WERI-Rb-1 (cell line): ENCODE data around the gene NGEF.

ENCODE experiments used
- DNase-seq: peaks from one replicate; pipeline ENCODE4 v3.0.0-alpha.2; 2020
- H3K27ac ChIP-seq: fragments of 250-450 bp; sonication (Bioruptor Pico); 2 replicates; pipeline ENCODE4 v1.5.1; 2020; ENCODE audit warnings: mild to moderate bottlenecking, moderate library complexity
- H3K27me3 ChIP-seq: fragments of 250-450 bp; sonication (Bioruptor Pico); 2 replicates; pipeline ENCODE4 v1.5.1; 2021; ENCODE audit warnings: mild to moderate bottlenecking, low read depth, moderate library complexity; ENCODE audit not compliant: insufficient read depth, severe bottlenecking
- H3K36me3 ChIP-seq: fragments of 250-450 bp; sonication (Bioruptor Pico); 2 replicates; pipeline ENCODE4 v1.5.1; 2020; ENCODE audit warnings: mild to moderate bottlenecking, moderate library complexity
- H3K4me3 ChIP-seq: 2 replicates; pipeline ENCODE4 v1.5.1; 2011; ENCODE audit warnings: low read depth, mild to moderate bottlenecking, control low read depth, low read length
- H3K9me3 ChIP-seq: fragments of 250-450 bp; sonication (Bioruptor Pico); 2 replicates; pipeline ENCODE4 v1.5.1; 2021; ENCODE audit warnings: mild to moderate bottlenecking, moderate library complexity; ENCODE audit not compliant: severe bottlenecking
- TF ChIP-seq, protein P1 (sequence below): IDR thresholded peaks from 2 replicates; pipeline ENCODE4 v1.5.1; 2011; ENCODE audit warnings: low read depth, mild to moderate bottlenecking, control low read depth, inconsistent platforms, low read length

Gene NGEF

DNA sequence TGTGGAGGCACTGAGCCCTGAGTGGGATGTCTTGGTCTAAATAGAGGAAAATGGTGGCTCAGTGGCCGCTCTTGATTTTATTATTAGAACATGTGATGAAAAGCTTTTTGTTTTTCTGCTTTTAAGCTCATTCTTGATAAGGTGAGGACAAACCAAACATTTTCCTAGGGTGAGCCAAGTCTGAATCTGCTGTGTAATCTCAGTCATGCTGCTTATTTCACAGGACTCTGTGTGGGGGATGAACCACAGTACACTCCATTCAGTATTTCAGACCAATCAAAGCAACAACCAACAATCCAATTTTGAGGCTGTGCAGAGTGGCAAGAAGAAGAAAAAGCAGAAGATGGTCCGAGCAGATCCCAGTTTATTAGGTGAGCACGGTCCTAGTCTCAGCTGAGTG lies 163.0 kb downstream of the NGEF start:
- TF ChIP-seq, protein P1, sequence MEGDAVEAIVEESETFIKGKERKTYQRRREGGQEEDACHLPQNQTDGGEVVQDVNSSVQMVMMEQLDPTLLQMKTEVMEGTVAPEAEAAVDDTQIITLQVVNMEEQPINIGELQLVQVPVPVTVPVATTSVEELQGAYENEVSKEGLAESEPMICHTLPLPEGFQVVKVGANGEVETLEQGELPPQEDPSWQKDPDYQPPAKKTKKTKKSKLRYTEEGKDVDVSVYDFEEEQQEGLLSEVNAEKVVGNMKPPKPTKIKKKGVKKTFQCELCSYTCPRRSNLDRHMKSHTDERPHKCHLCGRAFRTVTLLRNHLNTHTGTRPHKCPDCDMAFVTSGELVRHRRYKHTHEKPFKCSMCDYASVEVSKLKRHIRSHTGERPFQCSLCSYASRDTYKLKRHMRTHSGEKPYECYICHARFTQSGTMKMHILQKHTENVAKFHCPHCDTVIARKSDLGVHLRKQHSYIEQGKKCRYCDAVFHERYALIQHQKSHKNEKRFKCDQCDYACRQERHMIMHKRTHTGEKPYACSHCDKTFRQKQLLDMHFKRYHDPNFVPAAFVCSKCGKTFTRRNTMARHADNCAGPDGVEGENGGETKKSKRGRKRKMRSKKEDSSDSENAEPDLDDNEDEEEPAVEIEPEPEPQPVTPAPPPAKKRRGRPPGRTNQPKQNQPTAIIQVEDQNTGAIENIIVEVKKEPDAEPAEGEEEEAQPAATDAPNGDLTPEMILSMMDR, result no peak
- Histone ChIP-seq H3K27ac (no peak overlapping the region), H3K36me3 (peaks cover 78% of the 10 kb centered on the region), H3K9me3 (no peaks in the 10 kb centered on the region), H3K27me3 (no peaks in the 10 kb centered on the region), H3K4me3 (no peak overlapping the region)
- DNase-seq, result no peak

DNA sequence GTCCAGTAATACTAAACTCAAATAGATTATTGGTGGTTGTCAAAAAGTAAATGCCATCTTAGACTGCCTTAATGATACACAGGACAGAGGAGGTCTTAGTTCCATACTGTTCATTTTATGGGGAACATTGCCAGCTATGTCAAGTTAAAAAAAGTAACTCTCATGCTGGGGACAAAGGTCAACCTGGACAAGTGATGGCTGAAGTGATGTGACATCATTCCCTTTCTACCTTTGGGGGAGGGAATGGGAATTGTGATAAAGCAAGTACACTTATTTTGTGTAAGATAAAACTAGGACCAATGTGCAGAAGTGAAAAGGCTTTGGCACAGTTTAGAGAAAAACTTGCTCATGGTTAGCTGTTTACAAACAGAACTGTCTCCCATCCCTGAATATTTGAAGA lies 167.0 kb downstream of the NGEF start:
- Histone ChIP-seq H3K27me3 (no peaks in the 10 kb centered on the region), H3K9me3 (no peaks in the 10 kb centered on the region), H3K36me3 (peaks cover 85% of the 10 kb centered on the region), H3K27ac (no peak overlapping the region), H3K4me3 (no peak overlapping the region)
- no peak for DNase-seq
- TF ChIP-seq, protein P1, result no peak

DNA sequence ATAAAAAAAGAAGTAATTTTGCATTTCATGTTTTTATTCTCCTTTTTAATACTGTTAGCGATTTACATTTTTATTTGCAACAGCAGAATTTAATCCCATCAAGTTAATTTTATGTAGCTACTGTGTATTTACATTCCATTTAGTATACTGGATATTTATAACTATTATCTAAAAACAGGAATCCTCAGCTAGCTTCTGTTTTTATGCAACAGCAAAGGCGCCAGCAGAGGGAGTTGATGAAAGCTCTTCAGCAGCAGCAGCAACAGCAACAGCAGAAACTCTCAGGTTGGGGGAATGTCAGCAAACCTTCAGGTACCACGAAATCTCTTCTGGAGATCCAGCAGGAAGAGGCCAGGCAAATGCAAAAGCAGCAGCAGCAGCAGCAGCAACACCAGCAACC lies 169.2 kb downstream of the NGEF start:
- Histone ChIP-seq H3K27me3 (no peaks in the 10 kb centered on the region), H3K4me3 (no peak overlapping the region), H3K9me3 (no peaks in the 10 kb centered on the region), H3K27ac (no peak overlapping the region), H3K36me3 (peaks cover 81% of the 10 kb centered on the region)
- no peak for DNase-seq
- TF ChIP-seq, protein P1, result no peak

DNA sequence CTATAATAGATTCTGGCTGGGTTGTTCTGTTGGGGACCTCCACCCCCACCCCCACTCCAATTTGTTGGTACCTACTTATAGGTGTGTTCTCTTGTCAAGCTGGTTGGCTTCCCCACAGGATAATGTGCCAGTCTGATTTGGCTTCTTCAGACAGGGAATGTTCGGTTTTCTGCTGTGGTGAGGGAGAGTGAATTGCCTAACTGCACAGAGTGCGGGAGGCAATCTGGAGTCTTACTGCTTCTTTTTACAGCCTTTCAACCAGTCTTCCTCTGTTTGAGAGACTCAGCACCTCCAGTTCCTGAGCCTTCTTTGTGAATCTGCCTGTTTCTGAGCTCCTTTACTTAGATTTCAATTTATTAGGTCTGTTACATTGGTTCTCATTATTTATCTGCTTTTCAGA lies 170.4 kb downstream of the NGEF start:
- Histone ChIP-seq H3K27ac (no peak overlapping the region), H3K9me3 (no peaks in the 10 kb centered on the region), H3K27me3 (no peaks in the 10 kb centered on the region), H3K36me3 (peaks cover 79% of the 10 kb centered on the region), H3K4me3 (no peak overlapping the region)
- TF ChIP-seq, protein P1, result no peak
- DNase-seq, result no peak

DNA sequence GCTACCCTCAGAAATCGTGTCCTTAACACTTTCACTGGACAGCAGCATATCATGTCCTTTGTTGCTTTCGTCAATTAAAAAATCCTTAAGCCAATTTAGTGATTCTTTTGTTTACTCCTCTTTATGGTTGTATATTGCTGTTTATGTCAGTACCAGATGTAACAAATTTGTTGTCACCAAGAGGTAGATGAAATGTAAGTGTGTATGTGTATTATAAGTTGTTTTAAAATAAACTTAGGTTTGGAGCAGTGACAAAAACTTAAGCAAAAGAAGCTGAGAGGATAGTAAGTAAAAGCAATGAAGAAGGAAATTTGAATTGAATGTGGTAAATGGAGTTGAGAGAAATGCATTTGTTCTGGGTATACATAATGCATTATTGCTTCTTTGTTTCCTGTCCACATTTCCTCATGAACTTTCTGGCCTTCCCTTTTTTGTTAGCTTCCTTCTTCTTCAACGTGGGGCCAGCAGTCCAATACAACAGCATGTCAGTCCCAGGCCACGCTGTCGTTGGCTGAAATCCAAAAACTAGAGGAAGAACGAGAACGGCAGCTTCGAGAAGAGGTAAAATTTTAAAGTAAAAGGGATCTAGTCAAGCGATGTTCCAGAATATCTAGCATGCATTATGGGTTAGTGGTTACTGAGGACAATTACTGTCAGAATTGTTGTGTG lies 173.5 kb downstream of the NGEF start:
- TF ChIP-seq, protein P1, result no peak

DNA sequence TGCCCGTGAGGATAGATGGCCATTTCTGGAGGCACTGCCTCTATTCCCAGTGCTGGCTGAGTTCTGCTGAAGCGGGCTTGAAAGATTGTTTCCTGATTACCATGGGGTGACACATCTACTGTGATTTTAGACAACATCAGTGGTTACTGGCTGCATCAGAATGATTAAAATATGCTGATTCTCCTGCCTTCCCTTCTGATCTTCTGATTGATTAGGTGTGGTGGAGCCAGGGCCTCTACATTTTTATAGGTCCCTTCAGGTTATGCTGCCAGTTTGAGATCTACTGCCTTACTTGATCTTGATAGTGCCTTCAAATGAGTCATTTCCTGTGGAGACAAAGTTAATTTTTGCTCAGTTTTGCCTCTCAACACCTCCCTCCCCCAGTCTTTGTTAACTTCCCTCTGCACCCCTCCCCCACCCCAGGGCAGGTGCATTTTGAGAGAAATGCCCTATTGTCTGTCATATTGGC lies 174.6 kb downstream of the NGEF start:
- Histone ChIP-seq H3K27me3 (no peaks in the 10 kb centered on the region), H3K4me3 (no peak overlapping the region), H3K36me3 (peaks cover 61% of the 10 kb centered on the region), H3K27ac (no peak overlapping the region), H3K9me3 (no peaks in the 10 kb centered on the region)
- TF ChIP-seq, protein P1, result no peak
- DNase-seq, result no peak

More for the DNA sequence above, 173.5 kb downstream of the NGEF start:
- Histone ChIP-seq H3K27ac (no peak overlapping the region), H3K27me3 (no peaks in the 10 kb centered on the region), H3K4me3 (no peak overlapping the region), H3K36me3 (peaks cover 72% of the 10 kb centered on the region), H3K9me3 (no peaks in the 10 kb centered on the region)
- no peak for DNase-seq
